NCI-H82 treated with DMSO at 0.1 percent for 48 hours (cell line): ENCODE results near the gene SYT9.

Experiments used
- DNase-seq: peaks from one replicate; lab custom pipeline; 2025; ENCODE audit not compliant: unreplicated experiment; lab: John Stamatoyannopoulos, UW

Gene SYT9

DNA sequence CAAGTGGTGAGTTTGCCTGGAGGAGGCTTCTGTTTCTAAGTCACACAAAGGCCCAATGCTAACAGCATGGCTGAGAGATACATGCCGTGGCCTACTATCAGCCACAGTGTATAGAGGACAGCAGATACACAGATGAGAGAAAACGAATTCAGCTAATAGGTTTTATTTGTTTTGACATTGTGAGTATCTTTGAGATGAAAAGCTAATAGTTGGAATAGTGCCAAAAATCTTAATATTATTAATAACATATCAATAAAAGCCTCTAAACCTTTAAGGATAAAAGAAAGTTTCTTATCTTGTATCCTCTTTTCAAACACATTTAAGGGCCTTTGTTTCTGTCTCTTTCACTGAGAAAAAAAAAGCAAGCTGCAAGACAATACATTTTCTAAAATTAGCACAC is 203.2 kb downstream of the SYT9 start:
- no peak for DNase-seq

DNA sequence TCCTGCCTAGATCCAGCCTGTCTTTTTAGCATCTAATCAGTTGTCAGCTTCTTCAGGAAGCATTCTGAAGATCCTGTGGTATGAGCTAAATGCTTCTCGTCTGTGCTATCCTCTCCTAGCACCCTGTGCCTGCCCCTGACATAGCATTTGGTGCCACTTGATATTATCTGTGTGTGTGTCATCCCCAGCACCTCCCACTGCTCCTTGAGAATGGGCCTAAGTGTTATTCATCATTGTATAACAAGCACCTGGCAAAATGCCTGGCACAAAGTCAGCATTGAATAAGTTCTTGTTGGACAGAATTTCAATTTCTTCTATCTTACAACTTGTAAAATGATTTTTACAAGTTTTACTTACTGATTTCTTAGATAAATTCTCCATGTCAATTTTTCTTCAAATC is 205.5 kb downstream of the SYT9 start:
- no peak for DNase-seq

DNA sequence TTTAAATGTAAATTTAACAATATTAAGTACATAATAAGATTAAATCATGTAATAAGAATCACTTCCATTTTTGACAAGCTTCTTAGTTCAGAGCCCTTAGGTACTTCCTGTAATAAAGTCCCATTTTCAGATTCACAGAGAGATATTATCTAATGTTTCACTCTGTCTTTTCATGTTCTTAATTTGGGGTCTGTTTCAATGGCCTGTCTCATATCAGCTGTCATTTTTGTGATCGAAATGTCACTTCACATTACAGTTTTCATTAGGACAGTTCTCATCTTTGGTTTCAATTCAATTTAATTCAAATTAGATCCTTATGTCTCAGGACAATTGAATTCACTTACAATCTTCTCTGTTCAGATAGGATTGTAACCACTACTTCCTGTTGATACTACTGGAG is 211.0 kb downstream of the SYT9 start:
- no peak for DNase-seq

DNA sequence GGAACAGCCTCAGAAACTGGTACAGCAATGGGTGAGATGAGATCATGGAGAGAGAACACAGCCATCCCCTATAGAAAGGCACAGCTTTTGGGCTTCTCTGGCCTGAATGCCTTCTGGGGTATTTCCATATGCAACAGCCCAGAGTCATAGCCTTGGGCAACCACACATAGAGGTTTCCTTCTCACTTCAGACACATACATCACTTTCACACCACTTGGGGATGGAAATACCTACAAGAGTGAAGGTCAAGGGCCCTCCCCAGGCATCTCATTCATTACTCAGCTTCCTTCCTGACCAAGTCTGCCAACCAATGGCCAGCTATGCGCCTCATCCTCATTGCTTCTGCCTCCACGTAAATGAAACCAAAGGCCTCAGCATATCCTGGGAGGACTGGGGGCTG is 215.9 kb downstream of the SYT9 start:
- no peak for DNase-seq

DNA sequence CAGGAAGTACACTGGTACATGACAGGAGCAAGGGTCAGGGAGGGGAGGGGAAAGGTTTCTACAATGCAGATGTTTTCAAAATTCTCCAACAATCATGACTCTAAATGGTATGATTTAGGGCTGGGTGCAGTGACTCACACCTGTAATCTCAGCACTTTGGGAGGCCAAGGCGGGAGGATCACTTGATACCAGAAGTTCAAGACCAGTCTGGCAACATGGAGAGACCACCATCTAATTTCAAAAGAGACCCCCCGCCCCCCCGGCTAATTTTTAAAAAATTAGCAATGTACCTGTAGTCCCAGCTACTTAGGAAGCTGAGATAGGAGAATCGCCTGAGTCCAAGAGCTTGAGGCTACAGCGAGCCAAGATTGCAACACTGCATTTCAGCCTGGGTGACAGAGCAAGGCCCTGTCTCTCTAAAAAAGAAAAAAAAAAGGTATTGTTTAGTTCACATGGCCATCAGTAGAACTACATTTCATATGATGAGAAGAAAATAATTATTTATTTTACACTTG is 217.7 kb downstream of the SYT9 start:
- DNase-seq, result no peak

DNA sequence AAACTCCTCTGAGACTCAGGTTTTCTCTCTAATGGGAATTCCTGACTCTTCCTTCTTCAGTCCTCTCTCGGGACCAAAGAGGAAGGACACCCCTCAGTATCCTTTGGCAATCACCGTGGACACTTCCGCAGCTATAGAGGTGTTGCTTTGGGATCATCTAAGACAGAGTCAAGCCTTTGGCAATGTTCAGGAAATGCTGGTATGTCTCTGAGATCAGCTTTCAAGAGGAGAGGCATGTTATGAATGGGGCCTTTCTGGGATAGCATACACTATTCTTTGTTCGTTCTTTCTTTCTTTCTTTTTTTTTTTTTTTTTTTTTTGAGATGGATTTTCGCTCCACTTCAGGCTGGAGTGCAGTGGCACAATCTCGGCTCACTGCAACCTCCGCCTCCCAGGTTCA is 219.4 kb downstream of the SYT9 start:
- DNase-seq, result no peak

DNA sequence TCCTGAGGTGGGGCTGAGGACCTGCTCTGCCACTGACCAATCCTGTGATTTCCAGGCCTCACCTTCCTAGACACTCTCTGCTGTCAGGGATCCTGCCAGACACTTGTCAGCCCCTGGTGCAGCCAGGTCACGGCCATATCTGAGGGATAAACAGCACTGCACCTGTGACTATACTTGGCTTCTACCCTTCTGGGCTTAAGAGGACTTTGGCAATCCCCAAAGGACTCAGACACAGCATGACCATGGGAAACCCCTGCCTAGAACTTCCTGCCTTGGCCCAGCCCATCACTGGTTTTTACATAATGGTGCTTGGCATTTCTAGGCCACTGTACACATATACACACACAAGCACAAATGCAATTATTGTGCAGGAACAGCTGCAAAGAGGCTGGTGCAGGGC is 222.0 kb downstream of the SYT9 start:
- no peak for DNase-seq

DNA sequence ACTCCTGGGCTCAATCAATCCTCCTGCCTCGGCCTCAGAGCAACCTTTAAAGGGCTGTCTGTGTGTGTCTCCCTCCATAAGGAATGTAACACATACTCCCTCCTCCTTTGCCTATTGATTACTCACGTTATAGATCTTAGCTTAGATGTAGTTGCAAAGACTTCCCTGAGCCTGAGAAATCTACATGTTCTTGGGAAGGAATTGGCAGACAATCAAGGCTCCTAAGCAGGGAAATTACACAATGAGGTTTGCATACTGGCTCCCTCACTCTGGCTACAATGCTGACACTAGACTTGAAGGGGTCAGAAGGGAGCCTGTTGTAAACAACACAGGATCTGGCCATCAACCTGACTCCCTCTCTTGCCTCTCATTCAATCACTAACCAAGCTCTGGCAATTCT is 228.4 kb downstream of the SYT9 start:
- DNase-seq, result no peak

DNA sequence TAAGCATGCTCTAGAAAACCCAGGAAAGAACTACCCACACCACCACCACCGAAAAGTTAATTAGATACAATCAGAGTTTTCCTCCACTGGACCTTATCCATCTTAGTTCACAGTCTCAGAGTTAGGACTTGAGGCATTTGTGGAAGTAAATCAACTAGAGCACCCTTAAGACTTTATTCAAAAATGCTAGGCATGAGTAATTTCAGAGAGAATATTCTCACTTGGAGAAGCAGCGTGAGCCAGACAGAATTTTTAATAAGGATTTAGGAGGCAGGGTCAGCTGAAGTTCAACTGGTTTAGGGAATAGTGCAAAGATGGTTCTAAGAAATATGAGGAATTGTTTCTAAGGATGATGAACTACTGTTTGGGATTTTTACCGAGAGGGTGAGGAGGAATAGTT is 232.4 kb downstream of the SYT9 start:
- no peak for DNase-seq

DNA sequence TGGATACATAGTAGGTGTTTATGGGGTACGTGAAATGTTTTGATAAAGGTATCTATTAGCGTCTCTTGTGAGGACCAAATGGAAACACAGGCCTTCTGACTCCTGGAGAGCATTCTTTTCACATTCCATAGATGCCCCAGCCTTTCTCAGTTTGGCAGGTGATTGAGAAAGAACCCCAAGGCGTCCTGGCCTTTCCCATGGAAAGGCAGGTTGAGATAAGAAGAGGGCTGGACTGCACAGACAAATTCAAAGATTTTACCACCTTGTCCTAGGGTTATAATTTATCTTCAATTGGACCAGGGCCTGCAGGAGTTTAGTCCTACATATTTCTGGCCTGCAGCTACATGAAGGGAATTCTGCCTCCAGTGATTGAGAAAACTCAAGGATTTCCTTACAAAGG is 232.9 kb downstream of the SYT9 start:
- DNase-seq, result no peak

DNA sequence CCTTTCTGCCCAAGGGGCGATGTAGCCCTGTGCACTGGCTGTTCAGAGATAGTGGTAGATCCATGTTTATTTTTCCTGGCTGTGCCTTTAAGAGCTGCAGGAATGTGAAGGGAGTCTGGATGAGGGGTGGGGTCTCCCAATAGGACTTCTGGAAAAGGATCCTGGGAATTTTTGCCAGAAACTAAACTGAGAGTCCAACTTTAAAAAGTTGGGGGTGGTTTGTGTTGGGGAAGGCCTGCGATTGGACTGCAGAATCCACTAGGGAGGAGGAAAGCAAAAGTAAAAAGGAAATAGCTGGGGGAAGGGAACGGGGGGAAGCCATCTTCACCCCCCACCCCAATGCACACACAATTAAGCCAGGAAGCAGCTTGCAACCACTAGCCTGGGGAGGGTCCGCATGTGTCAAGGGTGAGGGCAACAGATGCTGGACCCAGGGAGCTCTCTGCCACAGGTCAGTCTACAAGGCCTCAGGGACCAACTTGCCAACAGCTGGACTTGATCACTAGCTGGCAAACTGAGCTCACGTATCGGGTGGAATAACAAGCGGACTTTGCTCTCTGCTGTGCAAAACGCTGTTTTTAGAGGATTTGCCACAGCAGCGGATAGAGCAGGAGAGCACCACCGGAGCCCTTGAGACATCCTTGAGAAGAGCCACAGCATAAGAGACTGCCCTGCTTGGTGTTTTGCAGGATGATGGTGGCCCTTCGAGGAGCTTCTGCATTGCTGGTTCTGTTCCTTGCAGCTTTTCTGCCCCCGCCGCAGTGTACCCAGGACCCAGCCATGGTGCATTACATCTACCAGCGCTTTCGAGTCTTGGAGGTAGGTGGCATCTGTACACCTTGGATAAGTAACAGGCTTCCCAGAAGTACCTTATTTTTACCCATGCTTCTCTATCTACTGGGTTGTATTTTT is 233.7 kb downstream of the SYT9 start, which contains the start of gene OLFML1:
Gene OLFML1 (plus strand): TSS at position 321 of the 912 bp plus-strand sequence. CDS start 370 bp downstream, at position 691.
- no peak for DNase-seq

DNA sequence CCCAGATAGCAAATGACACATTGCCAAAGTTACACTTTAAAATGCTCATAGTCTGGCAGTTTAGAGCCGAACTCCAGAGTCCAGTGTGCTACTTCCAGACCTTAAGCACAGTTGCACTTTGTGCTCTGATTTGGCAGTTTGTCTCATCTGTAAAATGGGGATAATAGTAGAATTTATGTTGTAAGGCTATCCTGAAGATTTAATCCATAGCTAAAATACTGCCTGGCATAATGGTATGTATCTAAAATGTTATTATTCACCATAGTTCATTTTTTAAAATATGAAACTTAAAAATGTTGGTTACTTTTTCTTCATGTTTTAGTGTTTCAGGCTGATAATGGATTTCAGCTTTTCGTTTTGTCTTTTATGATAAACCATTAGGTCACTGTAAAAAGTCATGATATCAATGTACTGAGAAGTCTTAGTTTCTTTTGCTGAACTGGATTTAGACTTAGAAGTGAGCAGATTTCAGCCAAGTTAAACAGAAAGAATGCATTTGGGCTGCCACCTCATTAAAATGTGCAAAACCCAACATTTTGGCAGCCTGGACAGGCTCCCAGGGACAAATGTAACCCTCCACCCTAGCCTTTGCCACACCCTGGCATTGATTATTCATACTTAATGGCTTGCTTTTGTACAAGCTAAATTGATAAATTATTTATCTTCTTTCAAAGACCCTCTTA is 234.5 kb downstream of the SYT9 start:
- DNase-seq, result no peak

DNA sequence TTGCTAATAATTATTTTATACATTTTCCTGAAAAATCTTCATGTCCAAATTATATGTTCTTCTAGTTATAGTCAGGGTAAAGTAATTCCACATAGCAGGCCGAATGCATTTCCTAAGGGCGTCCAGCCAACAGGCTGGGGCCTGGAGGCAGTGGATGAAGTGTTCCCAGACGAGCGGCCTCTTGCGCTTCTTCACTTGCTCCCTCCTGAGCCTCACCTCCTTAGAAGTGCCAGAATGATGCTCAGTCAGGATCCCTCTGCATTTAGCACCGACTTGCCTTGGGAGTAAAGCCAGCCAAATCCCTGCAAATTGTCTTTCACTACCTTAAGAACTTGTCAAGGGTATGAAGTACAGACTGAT is 235.1 kb downstream of the SYT9 start:
- DNase-seq, result no peak

DNA sequence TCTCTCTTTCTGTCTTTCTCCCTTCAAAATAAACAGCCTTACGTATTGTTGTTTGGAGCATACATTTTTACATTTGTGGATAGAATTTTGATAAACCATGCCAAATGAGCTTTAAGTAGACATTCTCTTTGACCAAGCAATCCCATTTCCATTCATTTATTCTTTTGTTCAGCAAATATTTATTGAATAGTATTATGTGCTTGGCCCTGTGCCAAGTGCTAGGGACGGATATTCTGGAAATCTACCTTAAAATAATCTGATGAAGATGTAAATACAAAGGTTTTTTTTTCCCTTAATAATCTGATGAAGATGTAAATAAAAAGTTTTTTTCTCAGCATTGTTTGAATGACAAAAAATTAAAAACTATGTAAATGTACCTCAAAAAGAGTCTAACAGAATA is 235.7 kb downstream of the SYT9 start:
- DNase-seq, result no peak

DNA sequence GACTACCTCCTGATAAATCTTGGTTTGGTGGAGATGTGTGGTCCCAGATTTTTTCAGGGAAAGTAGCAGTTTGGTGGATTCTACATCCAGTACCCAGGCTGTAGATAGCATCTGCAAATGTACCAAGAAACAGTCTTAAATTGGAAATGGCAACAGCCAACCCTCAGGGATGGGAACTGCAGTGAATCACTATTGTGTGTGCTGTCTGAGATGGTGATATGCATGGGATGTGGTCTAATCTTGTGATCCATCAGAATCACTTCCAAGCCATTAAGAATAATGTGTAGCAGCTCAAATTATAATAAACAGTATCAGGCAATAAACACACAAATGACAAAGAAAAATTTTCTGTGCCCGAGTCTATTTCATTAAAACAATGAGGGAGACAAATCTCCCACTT is 237.0 kb downstream of the SYT9 start:
- DNase-seq, result no peak

DNA sequence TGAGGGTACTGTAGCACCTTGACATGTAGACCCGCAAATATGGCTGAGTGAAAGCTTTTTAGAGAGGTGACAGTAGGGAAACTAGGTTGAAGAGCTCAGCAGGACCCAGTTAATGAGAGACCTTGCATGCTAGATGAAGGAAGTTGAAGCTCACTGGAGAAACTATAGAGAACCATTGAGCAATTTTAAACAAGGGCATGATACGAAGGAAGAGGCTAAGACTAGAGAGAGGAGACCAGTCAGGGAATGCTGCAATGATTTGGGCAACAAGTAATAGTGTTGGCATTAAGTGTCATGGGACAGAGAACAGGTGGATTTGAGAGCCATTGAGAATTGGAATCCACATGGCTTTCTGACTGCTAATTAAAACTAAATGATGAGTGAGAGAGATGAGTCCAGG is 237.7 kb downstream of the SYT9 start:
- no peak for DNase-seq

DNA sequence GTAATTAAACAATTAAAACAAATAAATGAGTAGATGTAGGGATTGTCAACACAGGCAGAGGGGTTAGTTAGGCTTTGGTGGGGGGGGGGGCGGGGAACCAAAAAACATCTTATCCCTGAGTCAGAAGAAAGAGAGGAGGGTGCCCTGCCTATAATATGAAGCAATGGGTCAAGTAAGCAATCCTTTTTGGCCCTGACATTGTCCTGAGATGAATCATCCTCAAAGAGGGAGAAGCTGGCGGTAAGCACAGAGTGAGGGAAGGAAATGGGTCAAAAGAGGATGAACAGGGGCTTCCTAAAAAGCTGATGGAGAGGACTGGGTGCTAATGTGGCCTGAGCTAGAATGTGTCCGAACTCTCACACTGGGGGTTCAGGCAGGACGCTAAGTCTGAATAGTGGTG is 238.3 kb downstream of the SYT9 start:
- DNase-seq, result no peak

DNA sequence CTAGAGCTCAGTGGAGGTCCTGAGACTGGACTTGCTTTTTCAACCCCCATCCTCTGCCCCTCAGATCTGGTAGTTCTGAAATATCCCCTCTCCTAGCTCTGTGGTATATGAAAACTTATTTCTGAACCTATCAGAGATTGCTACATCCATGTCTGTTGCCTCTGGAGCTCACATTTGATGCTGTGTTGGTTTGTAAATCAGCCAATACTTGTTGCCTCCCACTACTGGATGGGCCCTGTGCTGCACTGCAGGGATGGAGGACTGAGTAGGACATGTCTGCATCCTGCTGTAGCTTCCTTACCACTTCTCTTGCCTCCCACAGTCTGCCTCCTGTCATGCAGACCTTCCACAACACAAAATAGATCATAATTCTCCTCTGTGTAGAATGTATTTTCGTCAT is 238.8 kb downstream of the SYT9 start:
- DNase-seq, result no peak

DNA sequence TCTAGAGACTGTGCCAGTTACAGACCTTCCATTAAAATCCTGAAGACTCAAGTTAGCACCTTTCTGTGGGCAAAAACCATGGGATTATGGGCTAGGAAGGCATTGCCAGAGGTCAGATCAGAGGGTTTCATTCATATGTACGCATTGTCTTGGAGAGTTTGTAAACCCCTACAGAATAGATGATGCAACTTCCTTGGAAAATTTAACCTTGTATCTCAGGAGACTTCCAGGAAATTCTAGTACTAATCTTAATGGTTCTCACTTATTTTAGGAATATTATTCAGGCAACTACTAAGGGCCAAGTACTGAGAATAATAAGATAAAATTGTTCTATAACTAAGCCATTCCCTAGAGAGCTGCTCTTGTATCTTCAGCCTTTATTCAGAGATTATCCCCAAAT is 240.5 kb downstream of the SYT9 start:
- DNase-seq, result no peak

DNA sequence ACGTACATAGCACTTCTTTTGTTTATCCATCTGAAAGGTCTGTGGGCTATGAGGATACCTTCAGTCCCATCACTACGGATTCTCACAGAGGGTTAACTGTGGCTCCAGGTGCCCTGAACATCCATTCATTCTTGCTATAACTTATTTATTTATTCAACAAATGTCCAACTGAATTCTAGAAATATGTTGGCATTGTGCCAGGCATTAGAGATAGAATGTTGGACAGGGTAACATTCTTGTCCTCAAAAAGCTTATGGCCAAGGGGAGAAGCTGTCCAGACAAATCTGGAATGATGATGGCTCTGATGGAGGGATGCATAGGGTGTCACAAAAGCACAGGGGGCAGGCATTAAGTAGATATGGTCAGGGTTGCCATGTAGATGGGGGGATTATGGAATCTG is 242.0 kb downstream of the SYT9 start:
- no peak for DNase-seq

DNA sequence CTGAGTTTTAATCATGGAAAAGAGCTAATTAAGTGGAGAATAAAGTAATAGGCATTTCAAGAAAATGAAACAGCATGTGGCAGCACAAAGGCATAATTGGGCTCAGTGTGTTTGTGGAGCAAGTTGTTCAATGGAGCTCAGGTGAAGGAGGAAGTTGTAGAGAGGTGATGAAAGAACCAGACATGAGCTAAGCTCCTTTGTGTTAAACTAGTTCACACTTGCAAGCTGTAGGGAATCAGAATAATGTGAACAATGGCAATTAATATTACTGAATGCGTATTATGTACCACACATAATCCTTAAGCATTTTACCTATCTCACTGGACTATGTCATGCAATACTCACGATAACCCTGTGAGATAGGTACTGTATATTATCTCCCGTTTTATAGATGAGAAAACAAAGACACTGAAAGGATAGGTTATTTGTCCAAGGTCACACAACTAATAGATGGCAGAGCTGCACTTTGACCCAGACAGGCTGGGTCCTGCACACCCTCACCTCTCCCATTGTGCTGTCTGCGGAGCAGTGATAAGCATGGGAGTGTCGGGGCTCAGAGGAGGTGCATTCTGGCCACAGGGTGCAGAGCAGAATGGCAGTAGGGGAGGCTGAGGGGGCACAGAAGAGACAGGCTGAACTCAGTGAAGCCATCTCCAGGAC is 242.5 kb downstream of the SYT9 start:
- no peak for DNase-seq
